GM12875 (cell line): Measurements from ENCODE around the gene NRXN2.

Experiments used
- H3K4me3 ChIP-seq: one replicate; pipeline ENCODE4 v1.5.1; 2011; ENCODE audit warnings: low read depth, low read length, control low read depth
- TF ChIP-seq, protein P1 (sequence below): IDR thresholded peaks from 2 replicates; pipeline ENCODE4 v1.5.1; 2011; ENCODE audit warnings: low read depth, mild to moderate bottlenecking, control low read depth, inconsistent platforms, low read length, moderate library complexity, borderline replicate concordance; ENCODE audit not compliant: insufficient read depth

Gene NRXN2

DNA sequence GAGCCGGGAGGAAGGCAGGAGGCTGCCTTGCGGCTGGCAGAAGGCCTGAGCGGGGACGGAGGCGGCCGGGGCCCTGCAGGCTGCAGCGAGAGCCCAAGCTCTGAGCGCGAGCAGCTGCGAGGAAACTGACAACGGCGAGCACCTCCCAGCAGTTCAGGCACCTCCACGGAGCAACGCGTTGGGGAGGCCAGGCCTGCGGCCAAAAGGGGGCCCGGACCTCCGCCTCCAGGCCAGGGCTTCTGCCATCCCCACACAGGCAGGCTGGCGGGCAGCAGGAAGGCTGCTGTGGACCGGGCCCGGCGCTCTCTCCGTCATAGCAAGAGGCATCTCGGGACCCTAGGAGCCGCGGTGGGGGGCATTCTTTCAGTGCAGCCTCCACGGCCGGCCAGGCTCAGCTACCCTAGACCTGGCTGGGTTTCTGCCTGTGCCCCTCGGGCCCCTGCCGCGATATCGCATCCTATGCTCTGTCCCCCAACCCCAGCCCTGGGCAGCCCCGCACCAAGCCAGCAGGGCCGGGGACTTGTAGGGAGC, 154.9 kb downstream of the NRXN2 start:
- TF ChIP-seq, protein P1, sequence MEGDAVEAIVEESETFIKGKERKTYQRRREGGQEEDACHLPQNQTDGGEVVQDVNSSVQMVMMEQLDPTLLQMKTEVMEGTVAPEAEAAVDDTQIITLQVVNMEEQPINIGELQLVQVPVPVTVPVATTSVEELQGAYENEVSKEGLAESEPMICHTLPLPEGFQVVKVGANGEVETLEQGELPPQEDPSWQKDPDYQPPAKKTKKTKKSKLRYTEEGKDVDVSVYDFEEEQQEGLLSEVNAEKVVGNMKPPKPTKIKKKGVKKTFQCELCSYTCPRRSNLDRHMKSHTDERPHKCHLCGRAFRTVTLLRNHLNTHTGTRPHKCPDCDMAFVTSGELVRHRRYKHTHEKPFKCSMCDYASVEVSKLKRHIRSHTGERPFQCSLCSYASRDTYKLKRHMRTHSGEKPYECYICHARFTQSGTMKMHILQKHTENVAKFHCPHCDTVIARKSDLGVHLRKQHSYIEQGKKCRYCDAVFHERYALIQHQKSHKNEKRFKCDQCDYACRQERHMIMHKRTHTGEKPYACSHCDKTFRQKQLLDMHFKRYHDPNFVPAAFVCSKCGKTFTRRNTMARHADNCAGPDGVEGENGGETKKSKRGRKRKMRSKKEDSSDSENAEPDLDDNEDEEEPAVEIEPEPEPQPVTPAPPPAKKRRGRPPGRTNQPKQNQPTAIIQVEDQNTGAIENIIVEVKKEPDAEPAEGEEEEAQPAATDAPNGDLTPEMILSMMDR = no peak
- H3K4me3 ChIP-seq = no peak overlapping the region

- TF ChIP-seq, protein P1 = no peak
- H3K4me3 ChIP-seq = no peak overlapping the region
Observed at GRCh38 chr11:64566915-64567891, 155.8 kb downstream of the NRXN2 start.

DNA sequence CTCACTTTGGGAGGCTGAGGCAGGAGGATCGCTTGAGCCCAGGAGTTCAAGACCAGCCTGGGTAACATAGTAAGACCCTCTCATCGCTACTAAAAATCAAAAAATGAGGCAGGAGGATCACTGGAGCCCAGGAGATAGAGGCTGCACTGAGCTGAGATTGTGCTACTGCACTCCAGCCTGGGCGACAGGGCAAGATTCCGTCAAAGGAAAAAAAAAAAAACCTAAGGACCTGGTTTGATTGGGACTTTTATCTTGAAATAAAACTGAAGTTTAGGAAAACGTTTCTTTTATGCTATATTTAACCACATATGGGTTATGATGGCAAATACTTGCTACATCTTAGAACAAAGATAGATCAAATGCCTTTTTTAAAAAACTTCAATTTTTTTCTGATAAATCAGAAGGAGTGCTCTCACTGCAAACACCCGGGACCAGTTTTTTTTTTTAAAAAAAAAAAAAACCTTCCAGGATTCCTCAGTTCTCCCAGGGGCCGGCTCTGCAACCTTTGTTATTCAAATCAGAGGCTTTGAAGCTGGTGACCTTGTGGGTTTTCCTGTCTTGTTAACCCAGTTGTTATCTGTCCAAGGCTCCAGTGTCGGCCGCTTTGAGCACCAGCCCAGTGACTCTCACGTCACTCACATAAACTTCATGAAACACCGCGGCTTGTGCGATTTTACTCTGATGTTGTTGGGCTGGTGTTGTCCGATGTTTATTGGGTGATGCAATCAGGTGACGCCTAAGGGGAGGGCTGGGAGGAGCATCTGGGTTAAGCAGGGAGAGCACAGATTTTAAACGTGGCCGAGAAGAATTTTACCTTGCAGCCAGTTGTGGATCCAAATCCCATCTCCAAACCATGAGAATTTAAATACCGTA, 156.7 kb downstream of the NRXN2 start:
- TF ChIP-seq, protein P1 = no peak
- no peak overlapping the region for H3K4me3 ChIP-seq

GRCh38 chr11:64564947-64565889, 157.8 kb downstream of the NRXN2 start:
- TF ChIP-seq, protein P1 = no peak
- H3K4me3 ChIP-seq = no peak overlapping the region

- TF ChIP-seq, protein P1 = no peak
- H3K4me3 ChIP-seq = no peak overlapping the region
Observed at GRCh38 chr11:64564419-64564818, 158.6 kb downstream of the NRXN2 start.

DNA sequence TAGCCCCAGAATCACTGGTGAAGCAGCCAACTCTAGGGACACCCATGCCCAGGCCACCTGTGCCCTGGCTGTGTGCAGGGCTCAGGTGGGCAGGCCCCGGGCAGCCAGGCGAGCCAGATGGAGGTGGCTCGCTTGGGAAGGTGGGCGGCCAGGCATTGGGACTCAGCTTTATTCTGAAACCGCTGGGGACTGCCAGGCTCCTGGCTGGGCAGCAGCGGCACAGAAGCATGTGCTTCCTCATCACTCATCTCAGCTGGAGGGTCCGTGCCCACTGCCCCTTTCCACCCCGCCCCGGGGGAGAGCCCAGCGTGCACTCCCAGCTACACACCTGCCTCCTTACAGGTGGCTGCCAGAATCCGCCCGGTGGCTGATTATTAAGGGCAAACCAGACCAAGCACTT, 159.0 kb downstream of the NRXN2 start:
- TF ChIP-seq, protein P1 = no peak
- no peak overlapping the region for H3K4me3 ChIP-seq
